Measurements from ENCODE around the gene TEK.

DNA sequence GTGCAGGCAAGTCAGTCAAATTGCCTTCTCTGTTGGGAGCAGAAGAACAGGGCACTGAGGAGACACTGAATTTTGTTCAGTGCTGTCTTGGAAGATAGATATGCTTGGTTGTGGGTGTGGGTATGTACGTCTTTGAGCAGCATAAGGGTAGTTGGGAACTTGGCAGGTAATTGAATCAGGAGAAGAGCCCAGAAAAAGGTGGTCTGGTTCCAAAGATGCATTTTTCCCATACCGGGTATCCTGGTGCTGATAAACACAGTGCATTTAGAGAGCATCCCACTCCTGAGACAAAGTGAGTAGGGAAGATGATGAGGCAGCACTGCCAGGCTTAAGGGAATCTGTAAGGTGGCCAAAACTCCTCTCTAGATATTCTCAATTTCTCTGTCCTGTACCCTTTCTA is 40.6 kb downstream of the TEK start:
- TF ChIP-seq CTCF (IDR thresholded peaks at IDR 0.05) (no peak), POLR2A (IDR thresholded peaks at IDR 0.05) (no peak)
